ENCODE measurements around the gene CDR2L.
"Not testable (repeated sequence)": the region's sequence is repeated elsewhere in the genome, so short reads cannot be mapped to it uniquely, and the experiment has no call there.

The CDR2L gene

GRCh38 chr17:74959826-74960515 is 27.5 kb upstream of the CDR2L start:
- DNase-seq (ENCODE audit: low spot score), result no peak

GRCh38 chr17:74960570-74961342 is 26.7 kb upstream of the CDR2L start:
- peak; percentile 75 for DNase-seq (ENCODE audit: low spot score)

GRCh38 chr17:74961657-74962350 is 25.6 kb upstream of the CDR2L start:
- peak; percentile 80 for DNase-seq (ENCODE audit: low spot score)

- DNase-seq (ENCODE audit: low spot score), result no peak
Measured at GRCh38 chr17:74962622-74963394, 24.6 kb upstream of the CDR2L start.

GRCh38 chr17:74963656-74964055 is 23.8 kb upstream of the CDR2L start:
- DNase-seq (ENCODE audit: low spot score), result no peak

- no peak for DNase-seq (ENCODE audit: low spot score)
Measured at GRCh38 chr17:74964246-74964761, 23.1 kb upstream of the CDR2L start.

GRCh38 chr17:74964988-74965622 is 22.3 kb upstream of the CDR2L start:
- no peak for DNase-seq (ENCODE audit: low spot score)

- no peak for DNase-seq (ENCODE audit: low spot score)
Measured at GRCh38 chr17:74968361-74968780, 19.1 kb upstream of the CDR2L start.

GRCh38 chr17:74969501-74969900 is 17.9 kb upstream of the CDR2L start:
- not testable (repeated sequence) for DNase-seq (ENCODE audit: low spot score)

- no peak for DNase-seq (ENCODE audit: low spot score)
Measured at GRCh38 chr17:74970395-74970794, 17.0 kb upstream of the CDR2L start.

GRCh38 chr17:74971069-74971841 is 16.2 kb upstream of the CDR2L start:
- DNase-seq (ENCODE audit: low spot score), result no peak

- no peak for DNase-seq (ENCODE audit: low spot score)
Measured at GRCh38 chr17:74971842-74972106, 15.7 kb upstream of the CDR2L start.

- peak; percentile 88 for DNase-seq (ENCODE audit: low spot score)
Measured at GRCh38 chr17:74972107-74972972, 15.1 kb upstream of the CDR2L start, which contains the start of gene HID1. HID1 (minus strand) TSS chr17:74972759; CDS start chr17:74972656, 103 bp downstream.

GRCh38 chr17:74972973-74973328 is 14.5 kb upstream of the CDR2L start:
- DNase-seq (ENCODE audit: low spot score), result no peak

GRCh38 chr17:74975943-74976342 is 11.5 kb upstream of the CDR2L start:
- no peak for DNase-seq (ENCODE audit: low spot score)

GRCh38 chr17:74977802-74978201 is 9.6 kb upstream of the CDR2L start:
- DNase-seq (ENCODE audit: low spot score), result no peak

- DNase-seq (ENCODE audit: low spot score), result no peak
Measured at GRCh38 chr17:74978240-74978639, 9.2 kb upstream of the CDR2L start.

GRCh38 chr17:74979408-74980146 is 7.9 kb upstream of the CDR2L start:
- no peak for DNase-seq (ENCODE audit: low spot score)

GRCh38 chr17:74981318-74981978 is 6.0 kb upstream of the CDR2L start:
- no peak for DNase-seq (ENCODE audit: low spot score)
